Neural progenitor cell (in vitro differentiated cells): Measurements from ENCODE around the gene UBXN1.

Experiments
- EZH2 ChIP-seq: fragments of 200-600 bp; sonication (generic); IDR thresholded peaks from 2 replicates; pipeline ENCODE4 v1.6.1; 2017; ENCODE audit warnings: antibody characterized with exemption, mild to moderate bottlenecking, moderate library complexity
- EZH2phosphoT487 ChIP-seq: fragments of 200-600 bp; sonication (generic); IDR thresholded peaks from 2 replicates; pipeline ENCODE4 v1.6.1; 2017; ENCODE audit warnings: antibody characterized with exemption
- TF ChIP-seq, protein P1 (sequence below): fragments of 200-600 bp; sonication (generic); IDR thresholded peaks from 2 replicates; pipeline ENCODE4 v1.5.1; 2017; ENCODE audit warnings: antibody characterized with exemption, mild to moderate bottlenecking

GRCh38 chr11:62678770-62679696 is at the start of gene UBXN1:
- TF ChIP-seq EZH2 (no peak), EZH2phosphoT487 (no peak)
- TF ChIP-seq, protein P1, sequence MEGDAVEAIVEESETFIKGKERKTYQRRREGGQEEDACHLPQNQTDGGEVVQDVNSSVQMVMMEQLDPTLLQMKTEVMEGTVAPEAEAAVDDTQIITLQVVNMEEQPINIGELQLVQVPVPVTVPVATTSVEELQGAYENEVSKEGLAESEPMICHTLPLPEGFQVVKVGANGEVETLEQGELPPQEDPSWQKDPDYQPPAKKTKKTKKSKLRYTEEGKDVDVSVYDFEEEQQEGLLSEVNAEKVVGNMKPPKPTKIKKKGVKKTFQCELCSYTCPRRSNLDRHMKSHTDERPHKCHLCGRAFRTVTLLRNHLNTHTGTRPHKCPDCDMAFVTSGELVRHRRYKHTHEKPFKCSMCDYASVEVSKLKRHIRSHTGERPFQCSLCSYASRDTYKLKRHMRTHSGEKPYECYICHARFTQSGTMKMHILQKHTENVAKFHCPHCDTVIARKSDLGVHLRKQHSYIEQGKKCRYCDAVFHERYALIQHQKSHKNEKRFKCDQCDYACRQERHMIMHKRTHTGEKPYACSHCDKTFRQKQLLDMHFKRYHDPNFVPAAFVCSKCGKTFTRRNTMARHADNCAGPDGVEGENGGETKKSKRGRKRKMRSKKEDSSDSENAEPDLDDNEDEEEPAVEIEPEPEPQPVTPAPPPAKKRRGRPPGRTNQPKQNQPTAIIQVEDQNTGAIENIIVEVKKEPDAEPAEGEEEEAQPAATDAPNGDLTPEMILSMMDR = no peak
